H9 (cell line): ENCODE measurements around the gene FBXL14. TPM values are rescaled to one million over a fixed set of nuclear protein-coding genes. Genes with fewer than 3 reads are reported as not detected.

Source experiments
- DNase-seq: peaks from one replicate; pipeline ENCODE4 v3.0.0-alpha.2; 2017
- H2AFZ ChIP-seq: one replicate; pipeline ENCODE4 v1.6.1; 2013; ENCODE audit warnings: mild to moderate bottlenecking, low read length, control low read depth, moderate library complexity
- H2AK5ac ChIP-seq: 2 replicates; pipeline ENCODE4 v1.6.1; 2013; ENCODE audit warnings: low read length, control low read depth, mixed read lengths; ENCODE audit not compliant: insufficient read length
- H2BK120ac ChIP-seq: one replicate; pipeline ENCODE4 v1.6.1; 2013; ENCODE audit warnings: low read depth, mild to moderate bottlenecking, low read length, control low read depth, inconsistent platforms; ENCODE audit not compliant: poor library complexity, severe bottlenecking
- H2BK12ac ChIP-seq: 2 replicates; pipeline ENCODE4 v1.6.1; 2013; ENCODE audit warnings: low read length, control low read depth, mixed read lengths, low read depth; ENCODE audit not compliant: insufficient read length
- H2BK15ac ChIP-seq: 2 replicates; pipeline ENCODE4 v1.6.1; 2013; ENCODE audit warnings: low read depth, low read length, control low read depth
- H2BK20ac ChIP-seq: one replicate; pipeline ENCODE4 v1.6.1; 2013; ENCODE audit warnings: low read depth, mild to moderate bottlenecking, low read length, control low read depth, inconsistent platforms; ENCODE audit not compliant: poor library complexity, severe bottlenecking
- H2BK5ac ChIP-seq: 2 replicates; pipeline ENCODE4 v1.6.1; 2013; ENCODE audit warnings: low read length, control low read depth, mixed read lengths; ENCODE audit not compliant: insufficient read length
- H3K14ac ChIP-seq: 2 replicates; pipeline ENCODE4 v1.6.1; 2013; ENCODE audit warnings: low read length, control low read depth; ENCODE audit not compliant: insufficient read depth
- H3K18ac ChIP-seq: 2 replicates; pipeline ENCODE4 v1.6.1; 2013; ENCODE audit warnings: low read depth, mild to moderate bottlenecking, mixed read lengths, low read length, control low read depth; ENCODE audit not compliant: insufficient read length
- H3K23ac ChIP-seq: 2 replicates; pipeline ENCODE4 v1.6.1; 2013; ENCODE audit warnings: low read length, control low read depth, mixed read lengths, low read depth; ENCODE audit not compliant: insufficient read length
- H3K23me2 ChIP-seq: 2 replicates; pipeline ENCODE4 v1.6.1; 2013; ENCODE audit warnings: low read depth, mild to moderate bottlenecking, mixed read lengths, low read length, control low read depth; ENCODE audit not compliant: insufficient read length, poor library complexity, severe bottlenecking
- H3K27ac ChIP-seq: 2 replicates; pipeline ENCODE4 v1.5.1; 2013; ENCODE audit warnings: low read length, control low read depth, mixed read lengths, low read depth; ENCODE audit not compliant: insufficient read length
- H3K27me3 ChIP-seq: 2 replicates; pipeline ENCODE4 v1.6.1; 2013; ENCODE audit warnings: low read length, control low read depth, inconsistent platforms; ENCODE audit not compliant: insufficient read depth
- H3K4ac ChIP-seq: 2 replicates; pipeline ENCODE4 v1.6.1; 2013; ENCODE audit warnings: low read depth, mild to moderate bottlenecking, control low read depth, inconsistent platforms, low read length, moderate library complexity
- H3K4me1 ChIP-seq: 2 replicates; pipeline ENCODE4 v1.6.1; 2013; ENCODE audit warnings: low read length, control low read depth, inconsistent platforms; ENCODE audit not compliant: insufficient read depth
- H3K4me2 ChIP-seq: 2 replicates; pipeline ENCODE4 v1.6.1; 2013; ENCODE audit warnings: low read length, control low read depth, mixed read lengths; ENCODE audit not compliant: insufficient read length, insufficient read depth
- H3K56ac ChIP-seq: 2 replicates; pipeline ENCODE4 v1.6.1; 2013; ENCODE audit warnings: low read depth, mild to moderate bottlenecking, mixed read lengths, low read length, control low read depth; ENCODE audit not compliant: insufficient read length
- H3K79me1 ChIP-seq: 2 replicates; pipeline ENCODE4 v1.6.1; 2013; ENCODE audit warnings: low read depth, mild to moderate bottlenecking, moderate library complexity, low read length, control low read depth, inconsistent platforms; ENCODE audit not compliant: insufficient read depth, poor library complexity, severe bottlenecking
- H3K79me2 ChIP-seq: 2 replicates; pipeline ENCODE4 v1.6.1; 2013; ENCODE audit warnings: low read length, control low read depth, inconsistent platforms; ENCODE audit not compliant: insufficient read depth
- H3K9ac ChIP-seq: 2 replicates; pipeline ENCODE4 v1.6.1; 2013; ENCODE audit warnings: low read length, control low read depth, mixed read lengths; ENCODE audit not compliant: insufficient read length; ENCODE audit errors: extremely low read depth
- H3K9me3 ChIP-seq: one replicate; pipeline ENCODE4 v1.6.1; 2013; ENCODE audit warnings: low read depth, low read length, inconsistent platforms; ENCODE audit not compliant: control insufficient read depth
- H3T11ph ChIP-seq: one replicate; pipeline ENCODE4 v1.6.1; 2013; ENCODE audit warnings: mild to moderate bottlenecking, low read length, control low read depth, inconsistent platforms
- H4K20me1 ChIP-seq: one replicate; pipeline ENCODE4 v1.6.1; 2013; ENCODE audit not compliant: control insufficient read depth, insufficient read length, insufficient read depth
- H4K5ac ChIP-seq: 2 replicates; pipeline ENCODE4 v1.6.1; 2013; ENCODE audit warnings: low read depth, mild to moderate bottlenecking, mixed read lengths, low read length, control low read depth; ENCODE audit not compliant: insufficient read length
- H4K8ac ChIP-seq: replicated peaks from 2 replicates; pipeline ENCODE4 v1.6.1; 2013; ENCODE audit warnings: low read length, control low read depth, mixed read lengths, low read depth; ENCODE audit not compliant: insufficient read length
- H4K91ac ChIP-seq: 2 replicates; pipeline ENCODE4 v1.6.1; 2013; ENCODE audit warnings: low read depth, mild to moderate bottlenecking, moderate library complexity, mixed read lengths, low read length, control low read depth; ENCODE audit not compliant: insufficient read length
- H3K27ac Mint-ChIP-seq, 3 experiments: 2 replicates in 2 of 3; 3 replicates in 1 of 3; pipeline ENCODE4 v1.8.0; 2020 to 2021; ENCODE audit warnings: mixed read lengths in 3 of 3, mild to moderate bottlenecking in 1 of 3, moderate library complexity in 1 of 3
- H3K27me3 Mint-ChIP-seq: 2 replicates; pipeline ENCODE4 v1.8.0; 2021; ENCODE audit warnings: low read depth, mild to moderate bottlenecking, moderate library complexity, mixed read lengths
- H3K36me3 Mint-ChIP-seq, 3 experiments: 2 replicates in 2 of 3; 3 replicates in 1 of 3; pipeline ENCODE4 v1.8.0; 2020 to 2021; ENCODE audit warnings: low read depth in 3 of 3, mixed read lengths in 3 of 3; ENCODE audit not compliant: insufficient read depth in 1 of 3
- H3K4me1 Mint-ChIP-seq, 2 experiments: 2 replicates each; pipeline ENCODE4 v1.8.0; 2020; ENCODE audit warnings: mixed read lengths in 2 of 2
- H3K4me3 Mint-ChIP-seq, 2 experiments: 2 replicates in 1 of 2; 3 replicates in 1 of 2; pipeline ENCODE4 v1.8.0; 2020 to 2021; ENCODE audit warnings: mild to moderate bottlenecking in 2 of 2, mixed read lengths in 2 of 2, moderate library complexity in 1 of 2
- H3K9me3 Mint-ChIP-seq, 2 experiments: 2 replicates in 1 of 2; 3 replicates in 1 of 2; pipeline ENCODE4 v1.8.0; 2020; ENCODE audit warnings: mild to moderate bottlenecking in 2 of 2, mixed read lengths in 2 of 2, moderate library complexity in 1 of 2
- CTCF ChIP-seq: fragments of 200-600 bp; sonication (generic); conservative IDR thresholded peaks from 3 replicates; pipeline ENCODE4 v1.8.0; 2021; ENCODE audit warnings: antibody characterized with exemption, mild to moderate bottlenecking
- WGBS: extraction: QIAGEN DNeasy Blood & Tissue Kit; methylation state at CpG from one replicate; pipeline ENCODE4 v1.1.7; 2013; ENCODE audit warnings: missing lambda C conversion rate, low lambda C conversion rate, mixed read lengths; ENCODE audit not compliant: insufficient read length; ENCODE audit errors: extremely low coverage; 5-methylcytosine and 5-hydroxymethylcytosine counted together
- total RNA-seq: library from RNA; stranded (reverse); gene quantifications from 2 replicates; pipeline ENCODE4 v1.2.1, GENCODE V29; 2021

FBXL14 gene
- total RNA-seq, 1 experiment from 2014 or later: 15.6 TPM

DNA sequence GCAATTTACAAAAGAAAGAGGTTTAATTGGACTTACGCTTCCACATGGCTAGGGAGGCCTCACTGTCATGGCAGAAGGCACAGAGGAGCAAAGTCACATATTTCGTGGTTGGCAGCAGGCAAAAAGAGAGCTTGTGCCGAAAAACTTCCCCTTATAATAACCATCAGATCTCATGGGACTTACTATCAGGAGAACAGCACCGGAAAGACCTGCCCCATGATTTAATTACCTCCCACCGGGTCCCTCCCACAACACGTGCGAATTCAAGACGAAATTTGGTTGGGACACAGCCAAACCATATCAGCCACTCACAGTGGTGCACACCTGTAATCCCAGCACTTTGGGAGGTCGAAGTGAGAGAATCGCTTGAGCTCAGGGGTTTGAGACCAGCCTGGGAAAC, 68.5 kb downstream of the FBXL14 start:
- no peak overlapping the region for H3T11ph ChIP-seq
- peaks cover 6% of the 10 kb centered on the region; the same call in 1 of the 2 replicates for H3K4me1 ChIP-seq
- H3K23me2 ChIP-seq: peaks cover 7% of the 10 kb centered on the region
- no peak overlapping the region for H3K4me3 Mint-ChIP-seq
- H2BK15ac ChIP-seq: no peak overlapping the region
- H3K27ac Mint-ChIP-seq: no peak overlapping the region
- TF ChIP-seq CTCF: no peak
- H2AFZ ChIP-seq: no peak overlapping the region
- H3K4ac ChIP-seq: no peak overlapping the region
- H2BK5ac ChIP-seq: no peak overlapping the region
- H4K8ac ChIP-seq: no peak overlapping the region
- WGBS: no CpG with 5 or more reads among the region's 10 CpGs
- no peak overlapping the region for H3K14ac ChIP-seq
- no peak overlapping the region for H3K4me2 ChIP-seq
- no peak overlapping the region for H4K5ac ChIP-seq
- H3K56ac ChIP-seq: no peak overlapping the region
- peaks cover 0 to 2% of the 10 kb centered on the region in 2 experiments; a peak in 2 of 5 replicates for H3K9me3 Mint-ChIP-seq
- no peak overlapping the region for H2BK20ac ChIP-seq
- no peaks in the 10 kb centered on the region for H4K20me1 ChIP-seq
- H3K9ac ChIP-seq: no peak overlapping the region
- no peak overlapping the region for H3K27ac ChIP-seq
- no peak overlapping the region for H3K18ac ChIP-seq
- peaks cover 61% of the 10 kb centered on the region for H3K27me3 Mint-ChIP-seq
- H3K36me3 Mint-ChIP-seq: peaks cover 0 to 2% (median 0%) of the 10 kb centered on the region in 3 experiments; a peak in 2 of 7 replicates
- H3K79me1 ChIP-seq: no peaks in the 10 kb centered on the region
- no peak overlapping the region for H4K91ac ChIP-seq
- peak; percentile 28 for DNase-seq
- no peak overlapping the region for H2BK12ac ChIP-seq
- H3K4me1 Mint-ChIP-seq: peaks cover 18 to 20% of the 10 kb centered on the region in 2 experiments
- H2BK120ac ChIP-seq: no peak overlapping the region
- no peaks in the 10 kb centered on the region for H3K79me2 ChIP-seq
- H2AK5ac ChIP-seq: no peak overlapping the region
- no peak overlapping the region for H3K23ac ChIP-seq
- H3K9me3 ChIP-seq: no peaks in the 10 kb centered on the region
- peaks cover 12% of the 10 kb centered on the region for H3K27me3 ChIP-seq
